Measurements from ENCODE around the gene PNPLA3. TPM values are rescaled to one million over a fixed set of nuclear protein-coding genes. Genes with fewer than 3 reads are reported as not detected.

PNPLA3 gene
- total RNA-seq, 4 donors from 2014 or later = 0.58 to 1.3 TPM; not detected in 2

GRCh38 chr22:43919106-43919973, 4.3 kb upstream of the PNPLA3 start:
- Histone ChIP-seq H3K4me3 (no peak overlapping the region), H3K36me3 (no peaks in the 10 kb centered on the region), H3K9me3 (no peaks in the 10 kb centered on the region), H3K4me1 (no peaks in the 10 kb centered on the region), H3K27ac (no peak overlapping the region), H3K27me3 (no peaks in the 10 kb centered on the region)
- no peak for TF ChIP-seq POLR2A (IDR thresholded peaks at IDR 0.05)
- no peak for TF ChIP-seq CTCF (IDR thresholded peaks at IDR 0.05)
- intact Hi-C loops (cut with DNase I; ENCODE audit: low total_unique reads) = no loop called here
- DNase-seq = no peak

DNA sequence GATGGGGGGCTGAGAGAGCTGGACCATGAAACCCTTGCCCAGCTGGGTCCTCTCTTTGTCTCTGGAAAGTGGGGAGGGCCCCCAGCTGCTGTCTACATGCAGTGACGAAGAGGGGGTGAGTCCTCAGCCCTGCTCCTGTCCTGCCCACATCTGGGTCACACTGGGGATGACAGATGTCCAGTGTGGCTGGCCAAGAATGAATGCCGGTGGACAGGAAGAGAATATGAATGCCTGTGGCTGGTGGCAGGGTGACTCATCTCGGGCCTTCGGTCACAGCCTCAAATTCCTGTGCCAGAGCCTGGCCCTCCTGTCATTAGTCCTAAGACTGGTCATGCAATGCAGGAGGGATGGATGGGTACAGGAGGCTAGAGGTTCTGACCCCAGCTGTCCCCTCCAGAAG, 2.2 kb upstream of the PNPLA3 start:
- Histone ChIP-seq H3K4me1 (no peaks in the 10 kb centered on the region), H3K9me3 (no peaks in the 10 kb centered on the region), H3K27ac (no peak overlapping the region), H3K4me3 (no peak overlapping the region), H3K36me3 (no peaks in the 10 kb centered on the region), H3K27me3 (no peaks in the 10 kb centered on the region)
- DNase-seq = no peak
- intact Hi-C loops (cut with DNase I; ENCODE audit: low total_unique reads) = no loop called here
- no peak for TF ChIP-seq CTCF (IDR thresholded peaks at IDR 0.05)
- TF ChIP-seq POLR2A (IDR thresholded peaks at IDR 0.05) = no peak

DNA sequence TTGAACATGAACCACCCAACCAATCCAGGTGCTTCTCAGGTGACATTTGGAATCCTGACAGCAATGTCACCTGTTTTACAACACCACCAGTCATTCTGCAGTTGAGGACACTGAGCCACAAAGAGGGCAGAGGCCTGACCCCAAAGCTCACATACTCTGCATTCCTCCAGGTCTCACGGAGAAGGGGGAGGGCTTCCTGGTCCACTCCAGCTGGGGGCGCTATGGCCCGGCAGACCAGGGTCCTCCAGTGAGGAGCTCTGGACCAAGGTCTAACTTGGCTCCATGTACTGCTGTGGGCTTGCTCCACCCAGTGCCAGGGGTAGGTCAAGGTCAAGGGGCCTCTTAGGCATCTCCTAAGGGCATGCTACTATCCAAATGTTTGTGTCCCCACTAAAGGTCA, 1.5 kb upstream of the PNPLA3 start:
- Histone ChIP-seq H3K27ac (no peak overlapping the region), H3K9me3 (no peaks in the 10 kb centered on the region), H3K4me3 (no peak overlapping the region), H3K36me3 (no peaks in the 10 kb centered on the region), H3K4me1 (no peaks in the 10 kb centered on the region), H3K27me3 (no peaks in the 10 kb centered on the region)
- DNase-seq = no peak
- no peak for TF ChIP-seq CTCF (IDR thresholded peaks at IDR 0.05)
- TF ChIP-seq POLR2A (IDR thresholded peaks at IDR 0.05) = no peak
- intact Hi-C loops (cut with DNase I; ENCODE audit: low total_unique reads) = no loop called here

DNA sequence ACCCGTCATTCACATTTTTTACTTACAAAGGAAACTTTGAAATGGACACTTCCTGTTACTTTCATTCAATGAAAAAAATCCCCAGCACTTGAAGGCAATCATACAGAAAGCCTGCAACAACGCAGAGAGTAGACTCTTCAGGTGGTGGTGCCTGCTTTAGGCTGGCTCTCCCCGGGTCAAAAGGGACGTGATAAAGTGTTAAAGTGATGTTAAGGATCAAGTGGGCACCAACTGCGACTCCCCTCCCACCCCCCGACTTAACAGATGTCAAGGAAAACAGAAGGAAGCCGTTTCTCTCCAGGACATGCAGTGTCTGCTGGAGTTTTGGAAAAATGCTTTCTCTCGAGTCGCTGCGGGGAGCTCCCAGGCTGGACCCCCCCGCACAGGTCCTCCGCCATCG, 414 bp upstream of the PNPLA3 start:
- H3K27ac ChIP-seq = no peak overlapping the region
- intact Hi-C loops (cut with DNase I; ENCODE audit: low total_unique reads) = no loop called here
- TF ChIP-seq CTCF (IDR thresholded peaks at IDR 0.05) = no peak
- no peak for TF ChIP-seq POLR2A (IDR thresholded peaks at IDR 0.05)
- H3K4me3 ChIP-seq = peak overlapping the region; percentile 35 to 43
- no peaks in the 10 kb centered on the region for H3K4me1 ChIP-seq
- H3K9me3 ChIP-seq = no peaks in the 10 kb centered on the region
- no peaks in the 10 kb centered on the region for H3K36me3 ChIP-seq
- no peak for DNase-seq
- H3K27me3 ChIP-seq = no peaks in the 10 kb centered on the region

DNA sequence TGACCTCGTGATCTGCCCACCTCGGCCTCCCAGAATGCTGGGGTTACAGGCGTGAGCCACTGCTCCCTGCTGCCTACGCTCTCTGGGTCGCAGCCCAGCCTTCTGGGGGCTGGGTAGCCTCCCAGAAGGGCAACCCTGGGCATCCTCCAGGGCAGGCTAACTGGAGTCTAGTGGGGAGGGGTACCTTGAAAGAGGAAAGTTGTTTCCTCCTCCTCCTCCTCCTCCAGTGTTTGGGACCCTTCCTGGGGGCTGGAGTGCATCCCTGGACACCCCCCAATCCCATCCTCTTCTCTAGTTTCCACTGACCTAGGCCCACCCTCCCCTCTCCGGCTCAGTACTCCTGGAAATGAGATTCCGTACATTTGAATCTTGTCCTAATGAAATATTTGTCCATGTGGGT, 1.3 kb downstream of the PNPLA3 start:
- H3K4me1 ChIP-seq = no peaks in the 10 kb centered on the region
- H3K4me3 ChIP-seq = no peak overlapping the region
- TF ChIP-seq CTCF (IDR thresholded peaks at IDR 0.05) = no peak
- TF ChIP-seq POLR2A (IDR thresholded peaks at IDR 0.05) = no peak
- no peaks in the 10 kb centered on the region for H3K27me3 ChIP-seq
- H3K36me3 ChIP-seq = no peaks in the 10 kb centered on the region
- intact Hi-C loops (cut with DNase I; ENCODE audit: low total_unique reads) = no loop called here
- no peak for DNase-seq
- H3K27ac ChIP-seq = no peak overlapping the region
- no peaks in the 10 kb centered on the region for H3K9me3 ChIP-seq

Measured in uterus (tissue), 4 donors.